HUES6 (cell line): ENCODE data around the gene UBR2.

ENCODE experiments used
- H3K27ac ChIP-seq: 2 replicates; pipeline ENCODE4 v1.7.0; 2013; ENCODE audit warnings: low read depth, mild to moderate bottlenecking, low read length, inconsistent platforms
- H3K27me3 ChIP-seq: 2 replicates; pipeline ENCODE4 v1.6.1; 2013; ENCODE audit warnings: low read length; ENCODE audit not compliant: control insufficient read depth, insufficient read depth
- H3K36me3 ChIP-seq: 2 replicates; pipeline ENCODE4 v1.6.1; 2013; ENCODE audit warnings: low read length; ENCODE audit not compliant: control insufficient read depth, insufficient read depth
- H3K4me1 ChIP-seq: 2 replicates; pipeline ENCODE4 v1.6.1; 2013; ENCODE audit warnings: low read length; ENCODE audit not compliant: control insufficient read depth, insufficient read depth
- H3K4me3 ChIP-seq: 2 replicates; pipeline ENCODE4 v1.5.1; 2013; ENCODE audit warnings: low read depth, low read length
- H3K9ac ChIP-seq: one replicate; pipeline ENCODE4 v1.6.1; 2013; ENCODE audit warnings: mild to moderate bottlenecking, low read length
- H3K9me3 ChIP-seq: 2 replicates; pipeline ENCODE4 v1.6.1; 2013; ENCODE audit warnings: low read depth, low read length; ENCODE audit not compliant: control insufficient read depth, insufficient read depth

The UBR2 gene

GRCh38 chr6:42618686-42619085 lies 54.9 kb downstream of the UBR2 start:
- peaks cover 11% of the 10 kb centered on the region; the same call in 1 of the 2 replicates for H3K4me1 ChIP-seq
- H3K9ac ChIP-seq: no peak overlapping the region
- no peak overlapping the region for H3K4me3 ChIP-seq
- no peaks in the 10 kb centered on the region for H3K27me3 ChIP-seq
- H3K27ac ChIP-seq: no peak overlapping the region
- H3K36me3 ChIP-seq: peaks cover 22% of the 10 kb centered on the region
- H3K9me3 ChIP-seq: no peaks in the 10 kb centered on the region

GRCh38 chr6:42619963-42620362 lies 56.1 kb downstream of the UBR2 start:
- Histone ChIP-seq H3K4me1 (peaks cover 11% of the 10 kb centered on the region; the same call in 1 of the 2 replicates), H3K4me3 (no peak overlapping the region), H3K36me3 (peaks cover 25% of the 10 kb centered on the region), H3K27me3 (no peaks in the 10 kb centered on the region), H3K9ac (no peak overlapping the region), H3K9me3 (no peaks in the 10 kb centered on the region), H3K27ac (no peak overlapping the region)

GRCh38 chr6:42624601-42625000 lies 60.8 kb downstream of the UBR2 start:
- no peaks in the 10 kb centered on the region for H3K27me3 ChIP-seq

GRCh38 chr6:42627044-42627443 lies 63.2 kb downstream of the UBR2 start:
- no peak overlapping the region for H3K9ac ChIP-seq
- no peaks in the 10 kb centered on the region for H3K9me3 ChIP-seq
- H3K27me3 ChIP-seq: no peaks in the 10 kb centered on the region
- no peak overlapping the region for H3K4me3 ChIP-seq
- H3K4me1 ChIP-seq: no peaks in the 10 kb centered on the region
- H3K36me3 ChIP-seq: peaks cover 15% of the 10 kb centered on the region
- H3K27ac ChIP-seq: no peak overlapping the region

More at GRCh38 chr6:42624601-42625000, 60.8 kb downstream of the UBR2 start:
- Histone ChIP-seq H3K4me3 (no peak overlapping the region), H3K36me3 (peaks cover 8% of the 10 kb centered on the region), H3K9me3 (no peaks in the 10 kb centered on the region), H3K4me1 (no peaks in the 10 kb centered on the region), H3K9ac (no peak overlapping the region), H3K27ac (no peak overlapping the region)

GRCh38 chr6:42627674-42628073 lies 63.8 kb downstream of the UBR2 start:
- H3K27me3 ChIP-seq: no peaks in the 10 kb centered on the region
- peaks cover 22% of the 10 kb centered on the region for H3K36me3 ChIP-seq
- no peak overlapping the region for H3K27ac ChIP-seq
- H3K9me3 ChIP-seq: no peaks in the 10 kb centered on the region
- H3K9ac ChIP-seq: no peak overlapping the region
- H3K4me1 ChIP-seq: no peaks in the 10 kb centered on the region
- no peak overlapping the region for H3K4me3 ChIP-seq

GRCh38 chr6:42628604-42629003 lies 64.8 kb downstream of the UBR2 start:
- Histone ChIP-seq H3K4me1 (no peaks in the 10 kb centered on the region), H3K9me3 (no peaks in the 10 kb centered on the region), H3K27me3 (no peaks in the 10 kb centered on the region), H3K27ac (no peak overlapping the region), H3K4me3 (no peak overlapping the region), H3K9ac (no peak overlapping the region), H3K36me3 (peaks cover 28% of the 10 kb centered on the region)

- H3K36me3 ChIP-seq: peaks cover 33% of the 10 kb centered on the region
- no peaks in the 10 kb centered on the region for H3K9me3 ChIP-seq
- no peak overlapping the region for H3K27ac ChIP-seq
- H3K27me3 ChIP-seq: no peaks in the 10 kb centered on the region
- no peak overlapping the region for H3K9ac ChIP-seq
- no peaks in the 10 kb centered on the region for H3K4me1 ChIP-seq
- H3K4me3 ChIP-seq: no peak overlapping the region
These were observed 66.0 kb downstream of the UBR2 start for GRCh38 chr6:42629845-42630244.

- H3K9me3 ChIP-seq: no peaks in the 10 kb centered on the region
- H3K27me3 ChIP-seq: no peaks in the 10 kb centered on the region
- no peak overlapping the region for H3K27ac ChIP-seq
- H3K9ac ChIP-seq: no peak overlapping the region
- H3K36me3 ChIP-seq: peaks cover 59% of the 10 kb centered on the region
- H3K4me3 ChIP-seq: no peak overlapping the region
- H3K4me1 ChIP-seq: no peaks in the 10 kb centered on the region
These were observed 73.9 kb downstream of the UBR2 start for GRCh38 chr6:42637681-42638080.

- Histone ChIP-seq H3K9ac (no peak overlapping the region), H3K4me3 (no peak overlapping the region), H3K27me3 (no peaks in the 10 kb centered on the region), H3K9me3 (no peaks in the 10 kb centered on the region), H3K27ac (no peak overlapping the region), H3K4me1 (no peaks in the 10 kb centered on the region), H3K36me3 (peaks cover 58% of the 10 kb centered on the region)
These were observed 79.0 kb downstream of the UBR2 start for GRCh38 chr6:42642794-42643193.

- no peak overlapping the region for H3K9ac ChIP-seq
- no peak overlapping the region for H3K4me3 ChIP-seq
- no peaks in the 10 kb centered on the region for H3K4me1 ChIP-seq
- H3K36me3 ChIP-seq: peaks cover 58% of the 10 kb centered on the region
- H3K27me3 ChIP-seq: no peaks in the 10 kb centered on the region
- H3K9me3 ChIP-seq: no peaks in the 10 kb centered on the region
- H3K27ac ChIP-seq: no peak overlapping the region
These were observed 80.4 kb downstream of the UBR2 start for GRCh38 chr6:42644211-42644610.

GRCh38 chr6:42652024-42652746 lies 88.4 kb downstream of the UBR2 start:
- H3K9me3 ChIP-seq: no peaks in the 10 kb centered on the region
- no peak overlapping the region for H3K4me3 ChIP-seq
- H3K27me3 ChIP-seq: no peaks in the 10 kb centered on the region
- no peak overlapping the region for H3K9ac ChIP-seq
- no peak overlapping the region for H3K27ac ChIP-seq
- no peaks in the 10 kb centered on the region for H3K4me1 ChIP-seq
- peaks cover 61% of the 10 kb centered on the region for H3K36me3 ChIP-seq
